H1 (cell line): ENCODE results near the gene OR2B2. TPM values are rescaled to one million over a fixed set of nuclear protein-coding genes. Genes with fewer than 3 reads are reported as not detected.

ENCODE experiments used
- CTCF ChIA-PET: fragments of 300-600 bp; sonication (Branson Sonifier 250); formaldehyde crosslinking; loops from one replicate; lab custom pipeline; 2021; ENCODE audit not compliant: partially characterized antibody; lab: Charles Lee
- POLR2A ChIA-PET: fragments of 300-600 bp; sonication (Branson Sonifier 250); formaldehyde crosslinking; loops from one replicate; lab custom pipeline; 2021; ENCODE audit warnings: inconsistent platforms; ENCODE audit not compliant: partially characterized antibody; lab: Charles Lee
- DNase-seq, 2 experiments: peaks; one replicate each; pipeline versions ENCODE4 v3.0.0 to v3.0.0-alpha.2; 2010 to 2022; ENCODE audit warnings: low spot score in 2 of 2, low read depth in 1 of 2, mixed read lengths in 1 of 2
- FAIRE-seq: peaks from 2 replicates; lab custom pipeline; 2011; peaks lifted over from hg19 to GRCh38; lab: Jason Lieb, UNC
- H2AFZ ChIP-seq: 2 replicates; pipeline ENCODE4 v1.8.1; 2012; ENCODE audit warnings: low read length, inconsistent platforms
- H2AK5ac ChIP-seq: 2 replicates; pipeline ENCODE4 v1.6.1; 2013; ENCODE audit warnings: low read depth, low read length
- H2BK120ac ChIP-seq: replicated peaks from 2 replicates; pipeline ENCODE3; 2013; ENCODE audit warnings: low read depth, low read length, inconsistent platforms
- H2BK12ac ChIP-seq: 2 replicates; pipeline ENCODE4 v1.6.1; 2013; ENCODE audit warnings: low read depth, low read length
- H2BK15ac ChIP-seq: 2 replicates; pipeline ENCODE4 v1.6.1; 2013; ENCODE audit warnings: low read length
- H2BK20ac ChIP-seq: 2 replicates; pipeline ENCODE4 v1.6.1; 2013; ENCODE audit warnings: low read length
- H2BK5ac ChIP-seq: 2 replicates; pipeline ENCODE4 v1.6.1; 2013; ENCODE audit warnings: low read depth, low read length
- H3K14ac ChIP-seq: 2 replicates; pipeline ENCODE4 v1.6.1; 2013; ENCODE audit warnings: inconsistent platforms; ENCODE audit not compliant: insufficient read length
- H3K18ac ChIP-seq: 2 replicates; pipeline ENCODE4 v1.6.1; 2013; ENCODE audit warnings: low read length; ENCODE audit errors: extremely low read depth
- H3K23ac ChIP-seq: 2 replicates; pipeline ENCODE4 v1.6.1; 2013; ENCODE audit warnings: inconsistent platforms; ENCODE audit not compliant: insufficient read length
- H3K23me2 ChIP-seq: 2 replicates; pipeline ENCODE4 v1.6.1; 2013; ENCODE audit warnings: low read depth, low read length
- H3K27ac ChIP-seq: 2 replicates; pipeline ENCODE4 v1.6.1; 2011; ENCODE audit warnings: low read depth, low read length, inconsistent platforms
- H3K27me3 ChIP-seq, 4 experiments: replicated peaks in 1 of 4; 1 replicate in 1 of 4; 2 replicates in 3 of 4; pipeline versions ENCODE4 v1.6.1 to v1.8.1; 2011 to 2013; ENCODE audit warnings: low read length in 3 of 4, mild to moderate bottlenecking in 3 of 4, inconsistent platforms in 2 of 4, mixed read lengths in 2 of 4, moderate library complexity in 1 of 4; ENCODE audit not compliant: control insufficient read depth in 3 of 4, insufficient read depth in 3 of 4; ENCODE audit errors: extremely low read depth in 1 of 4
- H3K36me3 ChIP-seq, 4 experiments: 2 replicates each; pipeline versions ENCODE4 v1.6.1 to v1.8.1; 2011 to 2013; ENCODE audit warnings: mild to moderate bottlenecking in 4 of 4, low read length in 3 of 4, moderate library complexity in 2 of 4, control low read depth in 1 of 4, inconsistent platforms in 1 of 4; ENCODE audit not compliant: insufficient read depth in 4 of 4, control insufficient read depth in 2 of 4
- H3K4ac ChIP-seq: replicated peaks from 2 replicates; pipeline ENCODE3; 2013; ENCODE audit warnings: low read length, low read depth, mixed read lengths, inconsistent platforms; ENCODE audit not compliant: insufficient read length
- H3K4me1 ChIP-seq, 4 experiments: replicated peaks in 1 of 4; 1 replicate in 1 of 4; 2 replicates in 3 of 4; pipeline versions ENCODE4 v1.6.1 to v1.8.1; 2011 to 2013; ENCODE audit warnings: low read length in 3 of 4, inconsistent platforms in 2 of 4, mixed read lengths in 1 of 4; ENCODE audit not compliant: insufficient read depth in 4 of 4, control insufficient read depth in 3 of 4
- H3K4me2 ChIP-seq, 2 experiments: 2 replicates each; pipeline versions ENCODE4 v1.6.1 to v1.8.1; 2011 to 2013; ENCODE audit warnings: low read depth in 2 of 2, low read length in 2 of 2, control low read depth in 1 of 2, inconsistent platforms in 1 of 2, mild to moderate bottlenecking in 1 of 2; ENCODE audit not compliant: insufficient read depth in 1 of 2
- H3K4me3 ChIP-seq, 4 experiments: fragments of 200-600, 300-600 bp in 1 of 4; sonication (generic), shearing (Covaris generic), sonication (Bioruptor Twin) in 1 of 4; 2 replicates each; pipeline versions ENCODE4 v1.5.1 to v1.8.1; 2011 to 2016; ENCODE audit warnings: low read length in 4 of 4, low read depth in 3 of 4, control low read depth in 2 of 4, inconsistent platforms in 2 of 4, mild to moderate bottlenecking in 2 of 4, mixed read lengths in 1 of 4, moderate library complexity in 1 of 4; ENCODE audit not compliant: insufficient read depth in 2 of 4; ENCODE audit errors: extremely low read depth in 1 of 4
- H3K56ac ChIP-seq: replicated peaks from 2 replicates; pipeline ENCODE3; 2013; ENCODE audit warnings: low read depth, mild to moderate bottlenecking, mixed read lengths, low read length, inconsistent platforms; ENCODE audit not compliant: insufficient read length
- H3K79me1 ChIP-seq: 2 replicates; pipeline ENCODE4 v1.6.1; 2013; ENCODE audit warnings: low read depth, low read length, control low read depth
- H3K79me2 ChIP-seq, 2 experiments: 2 replicates each; pipeline versions ENCODE4 v1.6.1 to v1.8.1; 2012 to 2013; ENCODE audit warnings: low read length in 2 of 2, mild to moderate bottlenecking in 2 of 2, inconsistent platforms in 1 of 2; ENCODE audit not compliant: insufficient read depth in 2 of 2, control insufficient read depth in 1 of 2
- H3K9ac ChIP-seq, 4 experiments: replicated peaks in 1 of 4; 1 replicate in 1 of 4; 2 replicates in 3 of 4; pipeline versions ENCODE4 v1.6.1 to v1.8.1; 2011 to 2013; ENCODE audit warnings: low read depth in 3 of 4, low read length in 3 of 4, control low read depth in 2 of 4, mild to moderate bottlenecking in 2 of 4, moderate library complexity in 2 of 4, inconsistent platforms in 1 of 4; ENCODE audit errors: extremely low read depth in 1 of 4
- H3K9me3 ChIP-seq, 2 experiments: 2 replicates each; pipeline versions ENCODE4 v1.6.1 to v1.8.1; 2012 to 2013; ENCODE audit warnings: mild to moderate bottlenecking in 2 of 2, moderate library complexity in 2 of 2, control low read depth in 1 of 2, inconsistent platforms in 1 of 2, low read depth in 1 of 2, low read length in 1 of 2, mixed read lengths in 1 of 2; ENCODE audit not compliant: insufficient read depth in 2 of 2
- H4K20me1 ChIP-seq, 2 experiments: replicated peaks in 1 of 2; 2 replicates each; pipeline versions ENCODE3 to v1.8.1; 2011 to 2013; ENCODE audit warnings: inconsistent platforms in 2 of 2, low read length in 2 of 2, mild to moderate bottlenecking in 1 of 2; ENCODE audit not compliant: insufficient read depth in 2 of 2, control insufficient read depth in 1 of 2
- H4K5ac ChIP-seq: 2 replicates; pipeline ENCODE4 v1.6.1; 2013; ENCODE audit warnings: low read length, low read depth, mixed read lengths, inconsistent platforms; ENCODE audit not compliant: insufficient read length
- H4K8ac ChIP-seq: 2 replicates; pipeline ENCODE4 v1.8.0; 2013; ENCODE audit warnings: mild to moderate bottlenecking, moderate library complexity, low read length, inconsistent platforms; ENCODE audit not compliant: insufficient read depth; ENCODE audit errors: extremely low read depth
- H4K91ac ChIP-seq: replicated peaks from 2 replicates; pipeline ENCODE3; 2013; ENCODE audit warnings: low read length, mixed read lengths, inconsistent platforms; ENCODE audit not compliant: insufficient read length
- BCL11A ChIP-seq, 2 experiments: IDR thresholded peaks; one replicate each; pipeline ENCODE4 v1.6.1; 2011; ENCODE audit warnings: low read depth in 2 of 2, low read length in 2 of 2, mild to moderate bottlenecking in 2 of 2
- CEBPB ChIP-seq: IDR thresholded peaks from 2 replicates; pipeline ENCODE4 v1.6.1; 2012; ENCODE audit warnings: low read depth, low read length
- EZH2 ChIP-seq: fragments of 200-600 bp; sonication (generic); IDR thresholded peaks from 2 replicates; pipeline ENCODE4 v1.7.1; 2012; ENCODE audit warnings: low read depth, mild to moderate bottlenecking, moderate library complexity, low read length, inconsistent platforms; ENCODE audit not compliant: severe bottlenecking
- KDM1A ChIP-seq: fragments of 200-600, 300-600 bp; sonication (generic); IDR thresholded peaks from 2 replicates; pipeline ENCODE4 v1.7.1; 2016; ENCODE audit warnings: mild to moderate bottlenecking, low read length, borderline replicate concordance
- RFX5 ChIP-seq: IDR thresholded peaks from 2 replicates; pipeline ENCODE4 v1.6.1; 2011; ENCODE audit warnings: low read depth, low read length, improper control_type of control experiment, borderline replicate concordance
- SIN3A ChIP-seq, 2 experiments: IDR thresholded peaks in 1 of 2; conservative IDR thresholded peaks in 1 of 2; 2 replicates each; pipeline ENCODE4 v1.6.1; 2011 to 2012; ENCODE audit warnings: low read length in 2 of 2, improper control_type of control experiment in 1 of 2, low read depth in 1 of 2, mild to moderate bottlenecking in 1 of 2
- SIRT6 ChIP-seq: IDR thresholded peaks from one replicate; pipeline ENCODE4 v1.7.1; 2012; ENCODE audit warnings: low read length, inconsistent platforms
- TAF1 ChIP-seq: IDR thresholded peaks from 2 replicates; pipeline ENCODE4 v1.6.1; 2011; ENCODE audit warnings: mild to moderate bottlenecking, low read depth, low read length
- TBP ChIP-seq: IDR thresholded peaks from 2 replicates; pipeline ENCODE4 v1.6.1; 2011; ENCODE audit warnings: low read depth, low read length, improper control_type of control experiment
- WGBS, 2 experiments: shearing (Covaris generic) in 1 of 2; methylation state at CpG; one replicate each; pipeline versions ENCODE4 v1.1.6 to v1.1.7; 2013 to 2015; ENCODE audit warnings: low lambda C conversion rate in 2 of 2, mixed read lengths in 2 of 2, inconsistent platforms in 1 of 2, low coverage in 1 of 2, missing lambda C conversion rate in 1 of 2; ENCODE audit not compliant: insufficient replicate concordance in 2 of 2, insufficient coverage in 1 of 2, insufficient read length in 1 of 2; ENCODE audit errors: extremely low coverage in 1 of 2, missing lambda C conversion rate in 1 of 2; 5-methylcytosine and 5-hydroxymethylcytosine counted together
- polyA plus RNA-seq, 7 experiments: library from polyadenylated mRNA; depleted of rRNA in 3 of 7; stranded (reverse) in 5 of 7; unstranded in 2 of 7; fragments of >200 nt in 5 of 7; fragments of 200-250 nt in 2 of 7; gene quantifications; 1 replicate in 5 of 7; 2 replicates in 1 of 7; 4 replicates in 1 of 7; pipeline versions ENCODE4 v1.2.1 to v1.2.3, GENCODE V29; 2011 to 2013; ENCODE audit warnings: missing spikeins in 2 of 7, mixed read lengths in 2 of 7
- total RNA-seq: library from RNA; stranded (reverse); fragmentation: NEBNext Ultra II Directional; extraction: Animal tissue kit (Norgen Biotek cat#: 25700); gene quantifications from 2 replicates; pipeline ENCODE4 v1.2.1, GENCODE V29; 2021
- TF ChIP-seq, protein P1 (sequence below): IDR thresholded peaks from 2 replicates; pipeline ENCODE4 v1.6.1; 2012; ENCODE audit warnings: inconsistent platforms

Gene OR2B2
- total and polyA plus RNA-seq, 2 of the 8 experiments (the other 6 are each of a cell fraction or from before 2014, with no cell fraction given) = not detected

DNA sequence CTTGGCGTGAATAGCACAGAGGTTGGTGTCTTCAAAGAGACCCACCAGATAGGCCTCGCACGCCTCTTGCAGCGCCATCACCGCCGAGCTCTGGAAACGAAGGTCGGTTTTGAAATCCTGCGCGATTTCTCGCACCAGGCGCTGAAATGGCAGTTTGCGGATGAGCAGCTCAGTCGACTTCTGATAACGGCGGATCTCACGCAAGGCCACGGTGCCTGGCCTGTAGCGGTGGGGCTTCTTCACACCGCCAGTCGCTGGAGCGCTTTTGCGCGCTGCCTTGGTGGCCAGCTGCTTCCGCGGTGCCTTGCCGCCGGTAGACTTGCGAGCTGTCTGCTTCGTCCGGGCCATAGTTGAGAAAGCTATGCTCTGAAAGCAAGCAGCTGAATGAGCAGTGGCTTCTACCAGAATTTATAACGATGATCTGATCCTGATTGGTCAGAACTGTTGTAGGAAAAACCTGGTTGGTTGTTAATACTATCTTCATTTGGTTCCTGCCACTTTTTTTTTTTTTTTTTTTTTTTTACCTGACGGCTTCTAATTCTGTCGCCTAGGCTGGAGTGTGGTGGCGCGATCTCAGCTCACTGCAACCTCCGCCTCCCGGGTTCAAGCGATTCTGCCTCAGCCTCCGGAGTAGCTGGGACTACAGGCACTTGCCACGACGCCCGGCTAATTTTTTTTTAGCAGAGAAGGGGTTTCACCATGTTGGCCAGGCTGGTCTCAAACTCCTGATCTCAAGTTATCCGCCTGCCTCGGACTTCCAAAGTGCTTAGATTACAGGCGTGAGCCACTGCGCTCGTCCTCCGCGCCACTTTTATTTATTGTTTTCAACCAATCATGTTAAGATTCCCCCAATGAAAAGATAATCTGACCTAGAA, 21.5 kb downstream of the OR2B2 start:
- Histone ChIP-seq H3K4me2 (peak overlapping the region; percentile 78 to 100), H4K91ac (no peak overlapping the region), H4K8ac (no peak overlapping the region; the same call in 1 of the 2 replicates), H2BK120ac (no peak overlapping the region), H2BK5ac (peak overlapping the region; percentile 91), H3K23ac (no peak overlapping the region), H3K23me2 (peaks cover 19% of the 10 kb centered on the region), H3K27me3 (no peaks in the 10 kb centered on the region), H3K4me1 (peaks cover 7 to 14% (median 8%) of the 10 kb centered on the region in 4 experiments; a peak in 6 of 7 replicates), H3K56ac (peak overlapping the region; percentile 79), H3K4me3 (peak overlapping the region; percentile 88 to 99 (median 97)), H2BK15ac (no peak overlapping the region), H3K4ac (peak overlapping the region; percentile 19), H3K27ac (peak overlapping the region; percentile 95), H3K9ac (peak overlapping the region; percentile 61 to 99 (median 94)), H2AK5ac (no peak overlapping the region; the same call in 1 of the 2 replicates), H3K9me3 (no peaks in the 10 kb centered on the region), H2AFZ (no peak overlapping the region), H3K36me3 (no peaks in the 10 kb centered on the region), H4K5ac (peak overlapping the region; percentile 70), H3K18ac (peak overlapping the region; percentile 88), H4K20me1 (peaks cover 0 to 2% of the 10 kb centered on the region in 2 experiments), H2BK20ac (no peak overlapping the region), H3K14ac (no peak overlapping the region), H3K79me2 (peaks cover 0 to 10% of the 10 kb centered on the region in 2 experiments; a peak in 3 of 4 replicates), H3K79me1 (no peaks in the 10 kb centered on the region; the same call in 1 of the 2 replicates), H2BK12ac (no peak overlapping the region; the same call in 1 of the 2 replicates)
- ChIA-PET CTCF (interaction anchor here (0.6 to 2.4 kb wide), 7 partner anchors 17 to 564 kb away, joined by 3 to 10 read pairs (median 3); a partner anchor contains a TSS), POLR2A (interaction anchor here (0.6 to 40.3 kb wide), 43 partner anchors 8 to 1873 kb away, joined by 3 to 3039 read pairs (median 8); partner anchors contain the start of genes PGBD1 and ZNF322)
- WGBS, 2 experiments = 2% methylated on average over 46 of the region's 50 CpGs; no CpG with 5 or more reads in 1 of the 2 experiments
- DNase-seq = peak in 1 of 2 experiments; percentile 80
- peak; percentile 65 for FAIRE-seq
- TF ChIP-seq KDM1A = no peak
- TF ChIP-seq, protein P1, sequence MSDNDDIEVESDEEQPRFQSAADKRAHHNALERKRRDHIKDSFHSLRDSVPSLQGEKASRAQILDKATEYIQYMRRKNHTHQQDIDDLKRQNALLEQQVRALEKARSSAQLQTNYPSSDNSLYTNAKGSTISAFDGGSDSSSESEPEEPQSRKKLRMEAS = peak; percentile 32; the same call in 1 of the 2 replicates
- TF ChIP-seq SIN3A (conservative IDR thresholded peaks at IDR 0.05 in 1 of 2, IDR thresholded peaks at IDR 0.05 in 1 of 2; ENCODE audit: low read depth in 1 of 2, low read length in 2 of 2) = peak in 1 of 2 experiments; percentile 43; a peak in 3 of 4 replicates
- peak; percentile 98 for TF ChIP-seq TBP
- no peak for TF ChIP-seq BCL11A (IDR thresholded peaks at IDR 0.05; ENCODE audit: low read depth in 2 of 2, low read length in 2 of 2)
- no peak; the same call in 1 of the 2 replicates for TF ChIP-seq CEBPB
- TF ChIP-seq RFX5 = no peak
- peak; percentile 96 for TF ChIP-seq TAF1
- no peak for TF ChIP-seq SIRT6
- no peak for TF ChIP-seq EZH2
